Endothelial cell of umbilical vein (primary cell): ENCODE data around the gene C11orf71. TPM values are rescaled to one million over a fixed set of nuclear protein-coding genes. Genes with fewer than 3 reads are reported as not detected.

Experiments used
- BruUV-seq: library from RNA; stranded (reverse); fragments of 400-500 nt; replicated peaks from 2 replicates; lab custom pipeline; 2021; lab: Mats Ljungman, UMichigan
- CTCF ChIA-PET: fragments of 300-600, 350-600 bp; sonication (Branson Sonifier 250); formaldehyde crosslinking; loops from one replicate; lab custom pipeline; 2021; ENCODE audit warnings: antibody characterized with exemption, inconsistent platforms; lab: Charles Lee
- POLR2A ChIA-PET: fragments of 300-600, 350-600 bp; sonication (Branson Sonifier 250); formaldehyde crosslinking; loops from one replicate; lab custom pipeline; 2021; ENCODE audit warnings: antibody characterized with exemption, inconsistent platforms; lab: Charles Lee
- DNase-seq: peaks from one replicate; pipeline ENCODE4 v3.0.0-alpha.2; 2011; ENCODE audit warnings: low read depth, low spot score
- FAIRE-seq: peaks from 2 replicates; lab custom pipeline; 2011; peaks lifted over from hg19 to GRCh38; lab: Jason Lieb, UNC
- H2AFZ ChIP-seq: 2 replicates; pipeline ENCODE4 v1.6.0; 2012; ENCODE audit warnings: low read depth, low read length, control low read depth, inconsistent platforms
- H3K27ac ChIP-seq: 2 replicates; pipeline ENCODE4 v1.5.1; 2011; ENCODE audit warnings: low read depth, mild to moderate bottlenecking, control low read depth, low read length, moderate library complexity; ENCODE audit not compliant: insufficient read depth
- H3K27me3 ChIP-seq, 2 experiments: 2 replicates each; pipeline versions ENCODE4 v1.6.0 to v1.6.1; 2011; ENCODE audit warnings: low read length in 2 of 2, mixed read lengths in 1 of 2; ENCODE audit not compliant: control insufficient read depth in 2 of 2, insufficient read depth in 2 of 2
- H3K36me3 ChIP-seq, 2 experiments: 2 replicates in 1 of 2; 3 replicates in 1 of 2; pipeline ENCODE4 v1.5.1; 2011; ENCODE audit warnings: low read length in 2 of 2, mild to moderate bottlenecking in 1 of 2, moderate library complexity in 1 of 2; ENCODE audit not compliant: control insufficient read depth in 2 of 2, insufficient read depth in 2 of 2; ENCODE audit errors: extremely low read depth in 1 of 2
- H3K4me1 ChIP-seq: 3 replicates; pipeline ENCODE4 v1.5.1; 2011; ENCODE audit warnings: mild to moderate bottlenecking, low read length; ENCODE audit not compliant: control insufficient read depth, insufficient read depth; ENCODE audit errors: extremely low read depth
- H3K4me2 ChIP-seq: 2 replicates; pipeline ENCODE4 v1.6.1; 2011; ENCODE audit warnings: low read length, control low read depth, mixed read lengths; ENCODE audit not compliant: insufficient read depth
- H3K4me3 ChIP-seq, 3 experiments: fragments of 200-600 bp in 1 of 3; sonication (generic), shearing (Covaris generic) in 1 of 3; replicated peaks in 1 of 3; 2 replicates each; pipeline ENCODE4 v1.5.1; 2011 to 2016; ENCODE audit warnings: control low read depth in 3 of 3, low read length in 3 of 3, mild to moderate bottlenecking in 2 of 3, inconsistent platforms in 1 of 3, low read depth in 1 of 3, moderate library complexity in 1 of 3; ENCODE audit not compliant: insufficient read depth in 1 of 3
- H3K79me2 ChIP-seq: 2 replicates; pipeline ENCODE4 v1.6.0; 2012; ENCODE audit warnings: low read length, inconsistent platforms; ENCODE audit not compliant: control insufficient read depth, insufficient read depth
- H3K9ac ChIP-seq: replicated peaks from 2 replicates; pipeline ENCODE3; 2011; ENCODE audit warnings: low read length, control low read depth; ENCODE audit not compliant: insufficient read depth; ENCODE audit errors: extremely low read depth
- H3K9me1 ChIP-seq: replicated peaks from 3 replicates; pipeline ENCODE4 v1.6.0; 2011; ENCODE audit warnings: mild to moderate bottlenecking, low read length; ENCODE audit not compliant: control insufficient read depth, insufficient read depth; ENCODE audit errors: extremely low read depth
- H3K9me3 ChIP-seq: replicated peaks from 2 replicates; pipeline ENCODE4 v1.5.1; 2012; ENCODE audit warnings: low read length, inconsistent platforms; ENCODE audit not compliant: control insufficient read depth, insufficient read depth
- H4K20me1 ChIP-seq: replicated peaks from 2 replicates; pipeline ENCODE3; 2011; ENCODE audit warnings: mild to moderate bottlenecking, low read length; ENCODE audit not compliant: control insufficient read depth, insufficient read depth; ENCODE audit errors: extremely low read depth
- EZH2 ChIP-seq: IDR thresholded peaks from 2 replicates; pipeline ENCODE4 v1.6.1; 2012; ENCODE audit warnings: borderline replicate concordance, low read depth, mild to moderate bottlenecking, moderate library complexity, low read length, inconsistent platforms; ENCODE audit not compliant: severe bottlenecking
- FOS ChIP-seq: IDR thresholded peaks from 2 replicates; pipeline ENCODE4 v1.6.1; 2011; ENCODE audit warnings: mild to moderate bottlenecking, low read length, moderate library complexity, borderline replicate concordance; ENCODE audit not compliant: insufficient read depth
- GATA2 ChIP-seq: IDR thresholded peaks from 2 replicates; pipeline ENCODE4 v1.7.0; 2011; ENCODE audit warnings: low read depth, mild to moderate bottlenecking, moderate library complexity, mixed read lengths, low read length; ENCODE audit not compliant: insufficient read length, insufficient read depth
- JUN ChIP-seq: IDR thresholded peaks from 2 replicates; pipeline ENCODE4 v1.6.1; 2011; ENCODE audit warnings: borderline replicate concordance, low read depth; ENCODE audit not compliant: insufficient read length, insufficient read depth
- MAX ChIP-seq: IDR thresholded peaks from 2 replicates; pipeline ENCODE4 v1.6.1; 2011; ENCODE audit not compliant: insufficient read depth, insufficient read length
- MYC ChIP-seq: IDR thresholded peaks from one replicate; pipeline ENCODE4 v1.6.1; 2011; ENCODE audit warnings: mild to moderate bottlenecking, low read depth, low read length
- POLR2A ChIP-seq: IDR thresholded peaks from 2 replicates; pipeline ENCODE4 v1.6.1; 2012; ENCODE audit warnings: low read depth, mild to moderate bottlenecking, control low read depth, low read length
- POLR2AphosphoS5 ChIP-seq: IDR thresholded peaks from 2 replicates; pipeline ENCODE4 v1.6.1; 2012; ENCODE audit warnings: low read depth, mild to moderate bottlenecking, control low read depth, low read length, moderate library complexity; ENCODE audit not compliant: insufficient read depth
- dilution Hi-C: fragments of 300-500 bp; cut with MboI; formaldehyde crosslinking; loops from one replicate; pipeline ENCODE4 v1.15.0; 2019; ENCODE audit warnings: low sequenced_read_pairs; ENCODE audit not compliant: extremely low pct_ligation_motif_present
- intact Hi-C: fragments of 100-400 bp; cut with micrococcal nuclease; formaldehyde crosslinking; loops from one replicate; pipeline ENCODE4 v1.10.0; 2022
- polyA plus RNA-seq, 4 experiments: library from polyadenylated mRNA; depleted of rRNA in 3 of 4; stranded (reverse) in 3 of 4; unstranded in 1 of 4; fragments of >200 nt; gene quantifications; 2 replicates each; pipeline versions ENCODE4 v1.2.1 to v1.2.3, GENCODE V29; 2011 to 2012; ENCODE audit warnings: missing spikeins in 1 of 4
- total RNA-seq: library from RNA; stranded (reverse); gene quantifications from 2 replicates; pipeline ENCODE4 v1.2.3, GENCODE V29; 2021
- TF ChIP-seq, protein P1 (sequence below), 2 donors: IDR thresholded peaks; 1 replicate in 1 of 2; 2 replicates in 1 of 2; pipeline ENCODE4 v1.5.1; 2011; ENCODE audit warnings: low read length in 2 of 2, mild to moderate bottlenecking in 2 of 2, moderate library complexity in 2 of 2, control low read depth in 1 of 2, inconsistent platforms in 1 of 2, low read depth in 1 of 2; ENCODE audit not compliant: insufficient read depth in 1 of 2; ENCODE audit errors: extremely low read depth in 1 of 2

Gene C11orf71
- total and polyA plus RNA-seq, 2 donors (not counting 3 experiments of a cell fraction or from before 2014, with no cell fraction given), result 4.0 to 6.9 TPM

DNA sequence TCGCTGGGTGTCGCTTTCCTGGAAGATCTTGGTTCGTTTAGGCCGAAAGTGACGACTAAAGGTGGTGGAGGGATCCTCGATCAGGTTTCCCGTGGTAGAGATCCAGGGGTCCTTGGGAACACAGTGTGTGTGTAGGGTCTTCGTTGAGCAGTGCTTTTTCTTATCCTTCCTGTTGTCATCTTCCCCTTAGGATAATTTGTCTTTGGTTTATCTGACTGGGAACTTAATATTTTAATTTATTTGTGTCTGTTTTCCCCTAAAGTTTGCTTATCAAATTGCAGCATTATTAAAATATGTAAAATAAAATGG, 558 bp upstream of the C11orf71 start:
- CTCF ChIA-PET, result no interaction called here
- H3K4me1 ChIP-seq, result peaks cover 27% of the 10 kb centered on the region
- peak overlapping the region; percentile 86 for H3K27ac ChIP-seq
- dilution Hi-C loops (no loop called here), intact Hi-C loops (loop anchor here (1.0 to 5.0 kb wide), 9 partner anchors 34 to 629 kb away; partner anchors contain the start of genes REXO2, USP28 and ZW10)
- no peak for DNase-seq
- no peak for FAIRE-seq
- H3K79me2 ChIP-seq, result peaks cover 60% of the 10 kb centered on the region
- H3K9me3 ChIP-seq, result no peaks in the 10 kb centered on the region
- peak overlapping the region; percentile 93 for H3K4me2 ChIP-seq
- H4K20me1 ChIP-seq, result peaks cover 3% of the 10 kb centered on the region
- H3K9me1 ChIP-seq, result no peaks in the 10 kb centered on the region
- TF ChIP-seq JUN (no peak), FOS (no peak)
- TF ChIP-seq, protein P1, sequence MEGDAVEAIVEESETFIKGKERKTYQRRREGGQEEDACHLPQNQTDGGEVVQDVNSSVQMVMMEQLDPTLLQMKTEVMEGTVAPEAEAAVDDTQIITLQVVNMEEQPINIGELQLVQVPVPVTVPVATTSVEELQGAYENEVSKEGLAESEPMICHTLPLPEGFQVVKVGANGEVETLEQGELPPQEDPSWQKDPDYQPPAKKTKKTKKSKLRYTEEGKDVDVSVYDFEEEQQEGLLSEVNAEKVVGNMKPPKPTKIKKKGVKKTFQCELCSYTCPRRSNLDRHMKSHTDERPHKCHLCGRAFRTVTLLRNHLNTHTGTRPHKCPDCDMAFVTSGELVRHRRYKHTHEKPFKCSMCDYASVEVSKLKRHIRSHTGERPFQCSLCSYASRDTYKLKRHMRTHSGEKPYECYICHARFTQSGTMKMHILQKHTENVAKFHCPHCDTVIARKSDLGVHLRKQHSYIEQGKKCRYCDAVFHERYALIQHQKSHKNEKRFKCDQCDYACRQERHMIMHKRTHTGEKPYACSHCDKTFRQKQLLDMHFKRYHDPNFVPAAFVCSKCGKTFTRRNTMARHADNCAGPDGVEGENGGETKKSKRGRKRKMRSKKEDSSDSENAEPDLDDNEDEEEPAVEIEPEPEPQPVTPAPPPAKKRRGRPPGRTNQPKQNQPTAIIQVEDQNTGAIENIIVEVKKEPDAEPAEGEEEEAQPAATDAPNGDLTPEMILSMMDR (IDR thresholded peaks at IDR 0.05; ENCODE audit: extremely low read depth in 1 of 2, insufficient read depth in 1 of 2, low read depth in 1 of 2, low read length in 2 of 2), result no peak
- BruUV-seq, result TSS peak; percentile 67
- peak overlapping the region; percentile 6 for H2AFZ ChIP-seq
- H3K4me3 ChIP-seq, result peak overlapping the region; percentile 66 to 84 (median 79)
- H3K36me3 ChIP-seq, result peaks cover 0 to 11% of the 10 kb centered on the region in 2 experiments
- no peaks in the 10 kb centered on the region for H3K27me3 ChIP-seq
- POLR2A ChIA-PET, result no interaction called here
- peak overlapping the region; percentile 95 for H3K9ac ChIP-seq

- Histone ChIP-seq H3K4me1 (peaks cover 25% of the 10 kb centered on the region), H3K9ac (peak overlapping the region; percentile 95), H3K4me3 (peak overlapping the region; percentile 21 to 84 (median 78)), H3K27me3 (no peaks in the 10 kb centered on the region), H3K27ac (peak overlapping the region; percentile 86), H4K20me1 (peaks cover 3% of the 10 kb centered on the region), H2AFZ (no peak overlapping the region), H3K9me3 (no peaks in the 10 kb centered on the region), H3K9me1 (no peaks in the 10 kb centered on the region), H3K79me2 (peaks cover 49% of the 10 kb centered on the region), H3K36me3 (peaks cover 0 to 4% of the 10 kb centered on the region in 2 experiments), H3K4me2 (peak overlapping the region; percentile 92)
- ChIA-PET CTCF (interaction anchor here (1.0 to 3.6 kb wide), 3 partner anchors 52 to 81 kb away, joined by 3 to 22 read pairs (median 18); no protein-coding TSS in a partner anchor), POLR2A (interaction anchor here (1.0 kb wide), 1 partner anchor 40 kb away, joined by 4 read pairs; the partner anchor contains the start of gene REXO2)
- DNase-seq (no peak), FAIRE-seq (peak; percentile 26)
- intact Hi-C loops, result loop anchor here (1.0 to 5.0 kb wide), 10 partner anchors 32 to 627 kb away; partner anchors contain the start of genes REXO2, USP28 and ZW10
- TSS peak; percentile 76 for BruUV-seq
- dilution Hi-C loops, result no loop called here
- no peak for TF ChIP-seq FOS
- no peak for TF ChIP-seq JUN
- TF ChIP-seq, protein P1 (IDR thresholded peaks at IDR 0.05; ENCODE audit: extremely low read depth in 1 of 2, insufficient read depth in 1 of 2, low read depth in 1 of 2, low read length in 2 of 2), result no peak
- no peak for TF ChIP-seq MYC
- TF ChIP-seq POLR2AphosphoS5, result no peak
- no peak for TF ChIP-seq POLR2A
- no peak for TF ChIP-seq MAX
- TF ChIP-seq GATA2, result no peak
- no peak for TF ChIP-seq EZH2
These were observed 658 bp downstream of the C11orf71 start for GRCh38 chr11:114399490-114400215.
